ENCODE results near the gene MBTPS2.

The MBTPS2 gene

GRCh38 chrX:21839334-21840192, at the start of gene MBTPS2:
Gene MBTPS2, plus strand, starts transcription at chrX:21839617. Its CDS starts 118 bp downstream, at chrX:21839735.
- TF ChIP-seq CTBP1 (IDR thresholded peaks at IDR 0.05; ENCODE audit: borderline replicate concordance) = peak; percentile 83
- TF ChIP-seq PKNOX1 (IDR thresholded peaks at IDR 0.05) = no peak
- no peak for TF ChIP-seq ELF4 (IDR thresholded peaks at IDR 0.05)
- TF ChIP-seq FOXM1 (IDR thresholded peaks at IDR 0.05; ENCODE audit: borderline replicate concordance) = no peak
- no peak for TF ChIP-seq FOXA1 (IDR thresholded peaks at IDR 0.05)
- TF ChIP-seq ZNF384 (IDR thresholded peaks at IDR 0.05) = no peak
- peak; percentile 70 for TF ChIP-seq NFRKB (IDR thresholded peaks at IDR 0.05)
- no peak for TF ChIP-seq TARDBP (IDR thresholded peaks at IDR 0.05)
- TF ChIP-seq ARNT (IDR thresholded peaks at IDR 0.05) = no peak
- TF ChIP-seq SUZ12 (IDR thresholded peaks at IDR 0.05) = no peak
- no peak; the same call in none of the 2 replicates for TF ChIP-seq L3MBTL2 (conservative IDR thresholded peaks at IDR 0.05)
- TF ChIP-seq LEF1 (IDR thresholded peaks at IDR 0.05; ENCODE audit: borderline replicate concordance) = no peak
- ChIA-PET CTCF (no interaction called here), POLR2A (interaction anchor here (0.7 to 0.9 kb wide), 2 partner anchors 88 to 115 kb away, joined by 3 read pairs; no protein-coding TSS in a partner anchor)
- peak; percentile 62 for DNase-seq (ENCODE audit: extremely low spot score)

DNA sequence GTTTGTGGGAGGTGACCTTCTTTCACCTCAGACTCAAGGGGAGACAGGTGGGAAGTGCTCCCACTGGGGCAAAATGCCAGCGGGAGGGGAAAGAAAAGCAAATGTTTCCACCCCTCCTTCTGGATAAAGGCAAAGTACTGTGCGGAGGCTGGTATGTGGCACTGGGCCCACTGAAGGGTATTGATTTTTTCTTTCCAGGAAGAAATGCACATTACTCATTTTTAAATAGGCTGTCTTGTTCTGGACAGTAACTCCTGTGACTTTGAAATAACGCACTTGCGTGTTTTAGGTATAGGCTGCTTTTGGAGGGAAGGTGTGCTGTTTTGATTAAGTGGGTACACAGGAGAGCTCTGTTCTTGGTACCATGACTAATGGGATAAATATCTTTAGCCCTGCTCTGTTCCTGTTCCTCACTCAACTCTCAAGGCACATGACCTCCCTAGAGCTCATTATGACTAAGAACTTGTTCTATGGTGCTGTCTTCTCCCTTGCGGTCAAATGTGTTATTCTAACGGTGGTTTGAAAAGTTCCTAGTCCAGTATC, 40.7 kb upstream of the MBTPS2 start:
- TF ChIP-seq FOXK2 (IDR thresholded peaks at IDR 0.05) (no peak), PKNOX1 (IDR thresholded peaks at IDR 0.05) (no peak), NFRKB (IDR thresholded peaks at IDR 0.05) (no peak)
- POLR2A ChIA-PET = no interaction called here
- CTCF ChIA-PET = interaction anchor here (0.6 kb wide), 1 partner anchor 187 kb away, joined by 4 read pairs; no protein-coding TSS in a partner anchor
- DNase-seq (ENCODE audit: extremely low spot score) = no peak

DNA sequence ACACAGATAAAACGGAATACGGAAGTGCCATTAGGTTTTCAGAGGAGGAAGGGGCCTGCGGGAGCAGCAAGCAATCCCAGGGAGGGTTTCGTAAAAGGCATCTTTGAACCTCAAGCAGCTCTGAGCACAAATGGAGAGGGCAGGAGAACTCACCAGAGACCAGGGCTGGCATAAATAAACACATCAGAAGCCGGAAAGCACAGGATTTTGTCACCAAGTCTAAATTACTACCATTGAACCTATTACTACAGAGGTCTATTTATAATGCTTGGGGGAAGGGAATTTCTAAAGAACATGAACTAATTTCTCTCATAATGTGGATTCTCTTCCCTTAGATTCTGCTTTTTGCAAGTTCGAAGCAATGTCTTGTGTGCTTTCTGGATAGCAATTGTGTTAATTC, 39.6 kb upstream of the MBTPS2 start:
- TF ChIP-seq L3MBTL2 (conservative IDR thresholded peaks at IDR 0.05) (no peak), HDGF (IDR thresholded peaks at IDR 0.05; ENCODE audit: borderline replicate concordance) (no peak), SUZ12 (IDR thresholded peaks at IDR 0.05) (no peak), SP1 (IDR thresholded peaks at IDR 0.05) (no peak), NFRKB (IDR thresholded peaks at IDR 0.05) (no peak), LEF1 (IDR thresholded peaks at IDR 0.05; ENCODE audit: borderline replicate concordance) (no peak), FOXM1 (IDR thresholded peaks at IDR 0.05; ENCODE audit: borderline replicate concordance) (no peak), TARDBP (IDR thresholded peaks at IDR 0.05) (no peak), BHLHE40 (IDR thresholded peaks at IDR 0.05; ENCODE audit: borderline replicate concordance) (no peak), ZNF384 (IDR thresholded peaks at IDR 0.05) (no peak), CTBP1 (IDR thresholded peaks at IDR 0.05; ENCODE audit: borderline replicate concordance) (no peak), FOXK2 (IDR thresholded peaks at IDR 0.05) (no peak), ARNT (IDR thresholded peaks at IDR 0.05) (no peak), ELF4 (IDR thresholded peaks at IDR 0.05) (no peak)
- no peak for DNase-seq (ENCODE audit: extremely low spot score)
- ChIA-PET CTCF (no interaction called here), POLR2A (no interaction called here)

- TF ChIP-seq FOXA1 (IDR thresholded peaks at IDR 0.05) (no peak), L3MBTL2 (conservative IDR thresholded peaks at IDR 0.05) (no peak), LEF1 (IDR thresholded peaks at IDR 0.05; ENCODE audit: borderline replicate concordance) (no peak), BHLHE40 (IDR thresholded peaks at IDR 0.05; ENCODE audit: borderline replicate concordance) (no peak), ZNF384 (IDR thresholded peaks at IDR 0.05) (no peak), FOXK2 (IDR thresholded peaks at IDR 0.05) (no peak), PKNOX1 (IDR thresholded peaks at IDR 0.05) (no peak), SUZ12 (IDR thresholded peaks at IDR 0.05) (no peak), FOXM1 (IDR thresholded peaks at IDR 0.05; ENCODE audit: borderline replicate concordance) (no peak), ELF4 (IDR thresholded peaks at IDR 0.05) (no peak), ARNT (IDR thresholded peaks at IDR 0.05) (no peak), TARDBP (IDR thresholded peaks at IDR 0.05) (no peak), HDGF (IDR thresholded peaks at IDR 0.05; ENCODE audit: borderline replicate concordance) (no peak), SP1 (IDR thresholded peaks at IDR 0.05) (no peak), CTBP1 (IDR thresholded peaks at IDR 0.05; ENCODE audit: borderline replicate concordance) (no peak), NFRKB (IDR thresholded peaks at IDR 0.05) (no peak)
Measured at GRCh38 chrX:21800344-21800770, 39.1 kb upstream of the MBTPS2 start.

DNA sequence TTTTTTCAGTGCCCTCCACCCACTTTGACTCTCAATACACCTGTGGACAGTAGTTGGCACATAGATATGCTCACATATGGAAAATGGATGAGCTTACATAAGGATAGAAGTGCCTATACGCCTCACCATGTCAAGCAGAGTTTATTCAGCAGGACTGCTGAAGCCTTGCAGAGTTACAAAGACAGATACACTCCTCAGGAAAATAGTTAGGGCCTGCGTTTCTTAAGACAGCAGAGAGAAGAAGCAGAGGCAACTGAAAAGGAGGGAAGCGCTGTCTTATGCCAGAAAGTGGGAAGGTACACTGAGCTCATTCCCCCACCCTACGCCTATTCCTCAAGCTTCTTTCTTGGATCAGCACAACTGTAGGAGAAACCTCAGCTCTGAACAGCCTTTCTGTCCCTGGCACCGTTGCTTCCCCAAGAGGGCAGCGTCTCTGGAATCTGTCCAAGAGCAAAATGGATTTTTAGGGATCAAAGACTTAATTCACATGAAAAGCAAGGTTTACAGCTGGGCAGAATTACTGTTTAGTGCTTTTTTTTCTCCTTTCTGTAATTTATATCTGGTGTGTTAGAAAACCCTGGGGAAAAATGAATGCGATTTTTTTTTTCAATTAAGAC, 37.3 kb upstream of the MBTPS2 start:
- CTCF ChIA-PET = no interaction called here

More at GRCh38 chrX:21800344-21800770, 39.1 kb upstream of the MBTPS2 start:
- ChIA-PET POLR2A (no interaction called here), CTCF (no interaction called here)
- no peak for DNase-seq (ENCODE audit: extremely low spot score)

More for the DNA sequence above, 37.3 kb upstream of the MBTPS2 start:
- DNase-seq (ENCODE audit: extremely low spot score) = no peak
- POLR2A ChIA-PET = no interaction called here
- TF ChIP-seq ELF4 (IDR thresholded peaks at IDR 0.05) (no peak), ARNT (IDR thresholded peaks at IDR 0.05) (no peak), HDGF (IDR thresholded peaks at IDR 0.05; ENCODE audit: borderline replicate concordance) (no peak), SUZ12 (IDR thresholded peaks at IDR 0.05) (no peak), SP1 (IDR thresholded peaks at IDR 0.05) (no peak), NFRKB (IDR thresholded peaks at IDR 0.05) (no peak), ZNF384 (IDR thresholded peaks at IDR 0.05) (no peak), L3MBTL2 (conservative IDR thresholded peaks at IDR 0.05) (no peak), PKNOX1 (IDR thresholded peaks at IDR 0.05) (no peak), CTBP1 (IDR thresholded peaks at IDR 0.05; ENCODE audit: borderline replicate concordance) (no peak), BHLHE40 (IDR thresholded peaks at IDR 0.05; ENCODE audit: borderline replicate concordance) (no peak), TARDBP (IDR thresholded peaks at IDR 0.05) (no peak), FOXA1 (IDR thresholded peaks at IDR 0.05) (no peak)
